Keratinocyte (primary cell): ENCODE results near the gene SULT4A1.

Experiments
- EZH2 ChIP-seq: IDR thresholded peaks from one replicate; pipeline ENCODE4 v1.6.1; 2012; ENCODE audit warnings: inconsistent platforms, mild to moderate bottlenecking, low read length, moderate library complexity
- TF ChIP-seq, protein P1 (sequence below), 3 experiments: IDR thresholded peaks in 1 of 3; conservative IDR thresholded peaks in 1 of 3; optimal IDR thresholded peaks in 1 of 3; 2 replicates in 2 of 3; 3 replicates in 1 of 3; pipeline versions ENCODE3 to v1.5.1; 2011; ENCODE audit warnings: low read length in 3 of 3, mild to moderate bottlenecking in 3 of 3, moderate library complexity in 2 of 3, control low read depth in 1 of 3, inconsistent platforms in 1 of 3; ENCODE audit not compliant: insufficient read depth in 2 of 3; ENCODE audit errors: extremely low read depth in 1 of 3

DNA sequence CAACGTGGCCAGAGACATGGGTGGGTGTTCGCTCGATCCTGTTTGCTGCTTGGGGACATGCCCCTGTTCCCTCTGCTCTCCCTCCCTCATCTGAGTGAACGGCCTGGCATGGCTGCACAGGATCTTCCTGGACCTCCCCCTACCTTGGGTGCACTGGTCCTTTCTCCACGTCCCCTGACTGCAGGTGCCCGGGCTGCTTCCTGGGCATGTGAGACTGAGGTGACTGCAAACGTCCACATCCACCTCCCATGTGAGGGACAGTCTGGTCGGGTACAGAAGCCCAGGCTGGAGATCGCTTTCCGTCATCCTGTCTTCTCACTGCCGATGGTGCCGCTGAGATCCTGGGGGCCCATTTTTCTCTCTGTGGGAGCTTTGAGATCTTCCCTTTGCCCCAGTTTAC lies 11.8 kb downstream of the SULT4A1 start:
- TF ChIP-seq, protein P1, sequence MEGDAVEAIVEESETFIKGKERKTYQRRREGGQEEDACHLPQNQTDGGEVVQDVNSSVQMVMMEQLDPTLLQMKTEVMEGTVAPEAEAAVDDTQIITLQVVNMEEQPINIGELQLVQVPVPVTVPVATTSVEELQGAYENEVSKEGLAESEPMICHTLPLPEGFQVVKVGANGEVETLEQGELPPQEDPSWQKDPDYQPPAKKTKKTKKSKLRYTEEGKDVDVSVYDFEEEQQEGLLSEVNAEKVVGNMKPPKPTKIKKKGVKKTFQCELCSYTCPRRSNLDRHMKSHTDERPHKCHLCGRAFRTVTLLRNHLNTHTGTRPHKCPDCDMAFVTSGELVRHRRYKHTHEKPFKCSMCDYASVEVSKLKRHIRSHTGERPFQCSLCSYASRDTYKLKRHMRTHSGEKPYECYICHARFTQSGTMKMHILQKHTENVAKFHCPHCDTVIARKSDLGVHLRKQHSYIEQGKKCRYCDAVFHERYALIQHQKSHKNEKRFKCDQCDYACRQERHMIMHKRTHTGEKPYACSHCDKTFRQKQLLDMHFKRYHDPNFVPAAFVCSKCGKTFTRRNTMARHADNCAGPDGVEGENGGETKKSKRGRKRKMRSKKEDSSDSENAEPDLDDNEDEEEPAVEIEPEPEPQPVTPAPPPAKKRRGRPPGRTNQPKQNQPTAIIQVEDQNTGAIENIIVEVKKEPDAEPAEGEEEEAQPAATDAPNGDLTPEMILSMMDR (optimal IDR thresholded peaks at IDR 0.05 in 1 of 3, IDR thresholded peaks at IDR 0.05 in 1 of 3, conservative IDR thresholded peaks at IDR 0.05 in 1 of 3; ENCODE audit: extremely low read depth in 1 of 3, insufficient read depth in 2 of 3, low read length in 3 of 3), result no peak
- no peak for TF ChIP-seq EZH2
